Prostate gland (tissue), 2 donors: ENCODE data around the gene GAN.

Experiments
- CTCF ChIP-seq, 4 experiments: fragments of 200-600 bp in 2 of 4; fragments of 450-650 bp in 2 of 4; sonication (generic) in 2 of 4; IDR thresholded peaks; 1 replicate in 3 of 4; 2 replicates in 1 of 4; pipeline ENCODE4 v1.5.1; 2016 to 2019; ENCODE audit warnings: antibody characterized with exemption in 4 of 4, mild to moderate bottlenecking in 2 of 4, moderate library complexity in 2 of 4
- POLR2A ChIP-seq: fragments of 450-650 bp; IDR thresholded peaks from one replicate; pipeline ENCODE4 v1.6.1; 2016; ENCODE audit warnings: antibody characterized with exemption, mild to moderate bottlenecking
- POLR2AphosphoS5 ChIP-seq: sonication (generic); formaldehyde crosslinking; IDR thresholded peaks from one replicate; pipeline ENCODE4 v1.6.1; 2017; ENCODE audit warnings: antibody characterized with exemption

- TF ChIP-seq CTCF (IDR thresholded peaks at IDR 0.05) (no peak), POLR2AphosphoS5 (no peak), POLR2A (no peak)
Observed at GRCh38 chr16:81333356-81333755, 18.6 kb downstream of the GAN start.
